Measurements from ENCODE around the gene KITLG.
"Not testable (repeated sequence)": the region's sequence is repeated elsewhere in the genome, so short reads cannot be mapped to it uniquely, and the experiment has no call there.

The KITLG gene

GRCh38 chr12:88496429-88496828, 83.8 kb downstream of the KITLG start:
- DNase-seq (ENCODE audit: low read depth in 2 of 2, low spot score in 1 of 2) = no peak

GRCh38 chr12:88495031-88495430, 85.2 kb downstream of the KITLG start:
- no peak for DNase-seq (ENCODE audit: low read depth in 2 of 2, low spot score in 1 of 2)

- DNase-seq (ENCODE audit: low read depth in 2 of 2, low spot score in 1 of 2) = no peak
These were observed 85.8 kb downstream of the KITLG start for GRCh38 chr12:88494520-88494919.

GRCh38 chr12:88493636-88494035, 86.6 kb downstream of the KITLG start:
- DNase-seq (ENCODE audit: low read depth in 2 of 2, low spot score in 1 of 2) = no peak

- no peak for DNase-seq (ENCODE audit: low read depth in 2 of 2, low spot score in 1 of 2)
These were observed 89.8 kb downstream of the KITLG start for GRCh38 chr12:88490425-88490824.

- DNase-seq (ENCODE audit: low read depth in 2 of 2, low spot score in 1 of 2) = no peak
These were observed 107.5 kb downstream of the KITLG start for GRCh38 chr12:88472775-88473174.

- no peak for DNase-seq (ENCODE audit: low read depth in 2 of 2, low spot score in 1 of 2)
These were observed 108.0 kb downstream of the KITLG start for GRCh38 chr12:88472248-88472647.

- DNase-seq (ENCODE audit: low read depth in 2 of 2, low spot score in 1 of 2) = no peak
These were observed 108.8 kb downstream of the KITLG start for GRCh38 chr12:88471331-88472045.

- no peak for DNase-seq (ENCODE audit: low read depth in 2 of 2, low spot score in 1 of 2)
These were observed 111.1 kb downstream of the KITLG start for GRCh38 chr12:88469154-88469553.

GRCh38 chr12:88468581-88468980, 111.7 kb downstream of the KITLG start:
- DNase-seq (ENCODE audit: low read depth in 2 of 2, low spot score in 1 of 2) = no peak

- not testable (repeated sequence) for DNase-seq (ENCODE audit: low read depth in 2 of 2, low spot score in 1 of 2)
These were observed 113.6 kb downstream of the KITLG start for GRCh38 chr12:88466708-88467107.

GRCh38 chr12:88458327-88458726, 121.9 kb downstream of the KITLG start:
- DNase-seq (ENCODE audit: low read depth in 2 of 2, low spot score in 1 of 2) = no peak

GRCh38 chr12:88453323-88453722, 126.9 kb downstream of the KITLG start:
- no peak for DNase-seq (ENCODE audit: low read depth in 2 of 2, low spot score in 1 of 2)

GRCh38 chr12:88451205-88451604, 129.1 kb downstream of the KITLG start:
- no peak for DNase-seq (ENCODE audit: low read depth in 2 of 2, low spot score in 1 of 2)

GRCh38 chr12:88450136-88450535, 130.1 kb downstream of the KITLG start:
- no peak for DNase-seq (ENCODE audit: low read depth in 2 of 2, low spot score in 1 of 2)

GRCh38 chr12:88448337-88448915, 131.8 kb downstream of the KITLG start:
- no peak for DNase-seq (ENCODE audit: low read depth in 2 of 2, low spot score in 1 of 2)

- DNase-seq (ENCODE audit: low read depth in 2 of 2, low spot score in 1 of 2) = no peak
These were observed 134.4 kb downstream of the KITLG start for GRCh38 chr12:88445705-88446394.

GRCh38 chr12:88444481-88444880, 135.8 kb downstream of the KITLG start:
- DNase-seq (ENCODE audit: low read depth in 2 of 2, low spot score in 1 of 2) = no peak
